SK-N-SH treated with all-trans-retinoic acid at 6 μM for 48 hours (cell line): ENCODE measurements around the gene BATF.

Source experiments
- ATAC-seq: fragments of 200-7000 bp; cut with Tn5 transposase; 3 replicates; pipeline ENCODE4 v1.9.1; 2020; ENCODE audit warnings: mild to moderate bottlenecking, moderate library complexity
- ARNTL ChIP-seq: fragments of 450-650 bp; formaldehyde crosslinking; IDR thresholded peaks from 2 replicates; pipeline ENCODE4 v1.5.0; 2020; ENCODE audit warnings: low read depth, mild to moderate bottlenecking, moderate library complexity, borderline replicate concordance
- GLIS3 ChIP-seq: fragments of 250-450 bp; sonication (Bioruptor Pico); IDR thresholded peaks from 2 replicates; pipeline ENCODE4 v1.5.0; 2020; ENCODE audit warnings: mild to moderate bottlenecking, moderate library complexity
- OSR1 ChIP-seq: fragments of 250-450 bp; sonication (Bioruptor Pico); IDR thresholded peaks from 2 replicates; pipeline ENCODE4 v1.8.0; 2022; ENCODE audit warnings: moderate library complexity, mild to moderate bottlenecking, inconsistent platforms
- PATZ1 ChIP-seq: fragments of 250-450 bp; sonication (Bioruptor Pico); IDR thresholded peaks from 2 replicates; pipeline ENCODE4 v1.8.0; 2020; ENCODE audit warnings: mild to moderate bottlenecking, moderate library complexity, borderline replicate concordance
- PPARA ChIP-seq: fragments of 250-450 bp; sonication (Bioruptor Pico); IDR thresholded peaks from 2 replicates; pipeline ENCODE4 v1.5.0; 2020; ENCODE audit warnings: mild to moderate bottlenecking, borderline replicate concordance
- RARB ChIP-seq: fragments of 250-450 bp; sonication (Bioruptor Pico); IDR thresholded peaks from 2 replicates; pipeline ENCODE4 v1.8.0; 2021; ENCODE audit warnings: mild to moderate bottlenecking, moderate library complexity
- SNAI2 ChIP-seq: fragments of 250-450 bp; sonication (Bioruptor Pico); IDR thresholded peaks from 2 replicates; pipeline ENCODE4 v1.5.0; 2020; ENCODE audit warnings: mild to moderate bottlenecking, moderate library complexity
- TCF4 ChIP-seq: fragments of 250-450 bp; sonication (Bioruptor Pico); IDR thresholded peaks from 2 replicates; pipeline ENCODE4 v1.8.0; 2021; ENCODE audit warnings: mild to moderate bottlenecking, moderate library complexity, borderline replicate concordance
- TOX ChIP-seq: fragments of 250-450 bp; sonication (Bioruptor Pico); IDR thresholded peaks from 2 replicates; pipeline ENCODE4 v1.8.0; 2021; ENCODE audit warnings: mild to moderate bottlenecking, moderate library complexity, borderline replicate concordance
- TSHZ2 ChIP-seq: fragments of 250-450 bp; sonication (Bioruptor Pico); IDR thresholded peaks from 2 replicates; pipeline ENCODE4 v1.5.0; 2020; ENCODE audit warnings: mild to moderate bottlenecking, moderate library complexity
- ZFP3 ChIP-seq: fragments of 250-450 bp; sonication (Bioruptor Pico); IDR thresholded peaks from 2 replicates; pipeline ENCODE4 v1.5.0; 2020; ENCODE audit warnings: mild to moderate bottlenecking, moderate library complexity
- ZFP30 ChIP-seq: fragments of 450-650 bp; formaldehyde crosslinking; IDR thresholded peaks from 2 replicates; pipeline ENCODE4 v1.5.0; 2022; ENCODE audit warnings: mild to moderate bottlenecking, moderate library complexity
- ZNF565 ChIP-seq: fragments of 450-650 bp; formaldehyde crosslinking; conservative IDR thresholded peaks from 2 replicates; pipeline ENCODE4 v1.5.0; 2020; ENCODE audit warnings: low read depth, mild to moderate bottlenecking, moderate library complexity
- ZNF8 ChIP-seq: fragments of 450-650 bp; formaldehyde crosslinking; IDR thresholded peaks from 2 replicates; pipeline ENCODE4 v1.5.0; 2020; ENCODE audit warnings: mild to moderate bottlenecking, moderate library complexity
- TF ChIP-seq, protein P1 (sequence below): fragments of 250-450 bp; sonication (Bioruptor Pico); IDR thresholded peaks from 2 replicates; pipeline ENCODE4 v1.5.1; 2021; ENCODE audit warnings: mild to moderate bottlenecking, moderate library complexity
- TF ChIP-seq, protein P2 (sequence below): fragments of 250-450 bp; sonication (Bioruptor Pico); IDR thresholded peaks from 2 replicates; pipeline ENCODE4 v1.8.0; 2021; ENCODE audit warnings: low read depth, mild to moderate bottlenecking, moderate library complexity, borderline replicate concordance
- TF ChIP-seq, protein P3 (sequence below): fragments of 250-450 bp; sonication (Bioruptor Pico); IDR thresholded peaks from 2 replicates; pipeline ENCODE4 v1.5.1; 2020; ENCODE audit warnings: low read depth, mild to moderate bottlenecking, moderate library complexity

The BATF gene

DNA sequence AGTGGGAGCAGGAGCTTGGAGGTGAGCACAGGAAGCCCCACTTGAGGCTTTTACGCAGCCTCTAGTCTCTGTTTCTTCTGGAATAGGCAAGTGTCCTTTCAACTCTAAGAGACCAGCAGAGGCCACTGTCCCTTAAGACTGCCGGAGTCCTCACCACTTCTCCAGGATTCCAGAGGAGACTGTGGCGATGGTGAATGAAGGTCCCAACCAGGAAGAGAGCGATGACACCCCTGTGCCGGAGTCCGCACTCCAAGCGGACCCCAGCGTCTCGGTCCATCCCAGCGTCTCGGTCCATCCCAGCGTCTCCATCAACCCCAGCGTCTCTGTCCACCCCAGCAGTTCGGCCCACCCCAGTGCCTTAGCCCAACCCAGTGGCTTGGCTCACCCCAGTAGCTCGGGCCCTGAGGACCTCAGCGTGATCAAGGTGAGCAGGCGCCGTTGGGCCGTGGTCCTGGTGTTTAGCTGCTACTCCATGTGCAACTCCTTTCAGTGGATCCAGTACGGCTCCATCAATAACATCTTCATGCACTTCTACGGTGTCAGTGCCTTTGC is 56.6 kb downstream of the BATF start (continued):
- TF ChIP-seq, protein P1, sequence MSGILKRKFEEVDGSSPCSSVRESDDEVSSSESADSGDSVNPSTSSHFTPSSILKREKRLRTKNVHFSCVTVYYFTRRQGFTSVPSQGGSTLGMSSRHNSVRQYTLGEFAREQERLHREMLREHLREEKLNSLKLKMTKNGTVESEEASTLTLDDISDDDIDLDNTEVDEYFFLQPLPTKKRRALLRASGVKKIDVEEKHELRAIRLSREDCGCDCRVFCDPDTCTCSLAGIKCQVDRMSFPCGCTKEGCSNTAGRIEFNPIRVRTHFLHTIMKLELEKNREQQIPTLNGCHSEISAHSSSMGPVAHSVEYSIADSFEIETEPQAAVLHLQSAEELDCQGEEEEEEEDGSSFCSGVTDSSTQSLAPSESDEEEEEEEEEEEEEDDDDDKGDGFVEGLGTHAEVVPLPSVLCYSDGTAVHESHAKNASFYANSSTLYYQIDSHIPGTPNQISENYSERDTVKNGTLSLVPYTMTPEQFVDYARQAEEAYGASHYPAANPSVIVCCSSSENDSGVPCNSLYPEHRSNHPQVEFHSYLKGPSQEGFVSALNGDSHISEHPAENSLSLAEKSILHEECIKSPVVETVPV (CRISPR knock-in tag), result no peak
- TF ChIP-seq, all 23 proteins: peak for 0

DNA sequence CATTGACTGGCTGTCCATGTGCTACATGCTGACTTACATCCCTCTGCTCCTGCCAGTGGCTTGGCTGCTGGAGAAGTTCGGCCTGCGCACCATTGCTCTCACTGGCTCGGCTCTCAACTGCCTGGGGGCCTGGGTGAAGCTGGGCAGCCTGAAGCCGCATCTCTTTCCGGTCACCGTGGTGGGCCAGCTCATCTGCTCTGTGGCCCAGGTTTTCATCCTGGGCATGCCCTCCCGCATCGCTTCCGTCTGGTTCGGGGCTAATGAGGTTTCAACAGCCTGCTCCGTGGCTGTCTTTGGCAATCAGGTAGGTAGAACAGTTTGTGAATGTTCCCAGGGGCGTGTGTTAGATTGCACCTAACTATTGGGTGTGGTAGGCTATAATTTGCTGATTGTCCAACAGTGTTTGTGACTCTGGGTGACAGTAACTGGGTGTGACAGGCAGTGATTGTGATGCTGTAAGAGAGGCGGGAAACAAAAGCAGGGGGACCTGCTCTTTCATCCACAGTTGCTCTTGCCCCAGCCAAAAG is 57.1 kb downstream of the BATF start:
- ATAC-seq, result no peak
- TF ChIP-seq OSR1 (CRISPR knock-in tag) (no peak), TOX (CRISPR knock-in tag) (no peak), ZFP30 (CRISPR knock-in tag) (no peak), PATZ1 (no peak), TCF4 (CRISPR knock-in tag) (no peak), ARNTL (CRISPR knock-in tag) (no peak)

GRCh38 chr14:75579882-75580281 is 57.6 kb downstream of the BATF start:
- TF ChIP-seq ZFP3 (CRISPR knock-in tag) (no peak), ZFP30 (CRISPR knock-in tag) (no peak), ZNF565 (CRISPR knock-in tag) (no peak)
- ATAC-seq, result no peak

GRCh38 chr14:75587388-75587787 is 65.1 kb downstream of the BATF start:
- TF ChIP-seq PPARA (CRISPR knock-in tag), result no peak
- TF ChIP-seq, protein P2, sequence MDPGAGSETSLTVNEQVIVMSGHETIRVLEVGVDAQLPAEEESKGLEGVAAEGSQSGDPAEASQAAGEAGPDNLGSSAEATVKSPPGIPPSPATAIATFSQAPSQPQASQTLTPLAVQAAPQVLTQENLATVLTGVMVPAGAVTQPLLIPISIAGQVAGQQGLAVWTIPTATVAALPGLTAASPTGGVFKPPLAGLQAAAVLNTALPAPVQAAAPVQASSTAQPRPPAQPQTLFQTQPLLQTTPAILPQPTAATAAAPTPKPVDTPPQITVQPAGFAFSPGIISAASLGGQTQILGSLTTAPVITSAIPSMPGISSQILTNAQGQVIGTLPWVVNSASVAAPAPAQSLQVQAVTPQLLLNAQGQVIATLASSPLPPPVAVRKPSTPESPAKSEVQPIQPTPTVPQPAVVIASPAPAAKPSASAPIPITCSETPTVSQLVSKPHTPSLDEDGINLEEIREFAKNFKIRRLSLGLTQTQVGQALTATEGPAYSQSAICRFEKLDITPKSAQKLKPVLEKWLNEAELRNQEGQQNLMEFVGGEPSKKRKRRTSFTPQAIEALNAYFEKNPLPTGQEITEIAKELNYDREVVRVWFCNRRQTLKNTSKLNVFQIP (CRISPR knock-in tag), result no peak
- no peak for TF ChIP-seq TCF4 (CRISPR knock-in tag)
- TF ChIP-seq GLIS3 (CRISPR knock-in tag), result no peak
- no peak for TF ChIP-seq SNAI2 (CRISPR knock-in tag)
- TF ChIP-seq ZFP3 (CRISPR knock-in tag), result no peak
- TF ChIP-seq OSR1 (CRISPR knock-in tag), result no peak
- TF ChIP-seq TSHZ2 (CRISPR knock-in tag), result no peak
- no peak for TF ChIP-seq RARB
- TF ChIP-seq PATZ1, result no peak
- TF ChIP-seq, protein P1 (CRISPR knock-in tag), result no peak
- TF ChIP-seq, protein P3, sequence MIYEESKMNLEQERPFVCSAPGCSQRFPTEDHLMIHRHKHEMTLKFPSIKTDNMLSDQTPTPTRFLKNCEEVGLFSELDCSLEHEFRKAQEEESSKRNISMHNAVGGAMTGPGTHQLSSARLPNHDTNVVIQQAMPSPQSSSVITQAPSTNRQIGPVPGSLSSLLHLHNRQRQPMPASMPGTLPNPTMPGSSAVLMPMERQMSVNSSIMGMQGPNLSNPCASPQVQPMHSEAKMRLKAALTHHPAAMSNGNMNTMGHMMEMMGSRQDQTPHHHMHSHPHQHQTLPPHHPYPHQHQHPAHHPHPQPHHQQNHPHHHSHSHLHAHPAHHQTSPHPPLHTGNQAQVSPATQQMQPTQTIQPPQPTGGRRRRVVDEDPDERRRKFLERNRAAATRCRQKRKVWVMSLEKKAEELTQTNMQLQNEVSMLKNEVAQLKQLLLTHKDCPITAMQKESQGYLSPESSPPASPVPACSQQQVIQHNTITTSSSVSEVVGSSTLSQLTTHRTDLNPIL (CRISPR knock-in tag), result no peak
- TF ChIP-seq ZNF8, result no peak
- no peak for ATAC-seq
